ENCODE results near the gene MIXL1.
"Not testable (repeated sequence)": the region's sequence is repeated elsewhere in the genome, so short reads cannot be mapped to it uniquely, and the experiment has no call there.

MIXL1 gene

GRCh38 chr1:226223157-226223785, at the start of gene MIXL1:
MIXL1 (plus strand) TSS chr1:226223664; CDS start chr1:226223682, 18 bp downstream.
- no peak for DNase-seq (ENCODE audit: low read depth, low spot score)

DNA sequence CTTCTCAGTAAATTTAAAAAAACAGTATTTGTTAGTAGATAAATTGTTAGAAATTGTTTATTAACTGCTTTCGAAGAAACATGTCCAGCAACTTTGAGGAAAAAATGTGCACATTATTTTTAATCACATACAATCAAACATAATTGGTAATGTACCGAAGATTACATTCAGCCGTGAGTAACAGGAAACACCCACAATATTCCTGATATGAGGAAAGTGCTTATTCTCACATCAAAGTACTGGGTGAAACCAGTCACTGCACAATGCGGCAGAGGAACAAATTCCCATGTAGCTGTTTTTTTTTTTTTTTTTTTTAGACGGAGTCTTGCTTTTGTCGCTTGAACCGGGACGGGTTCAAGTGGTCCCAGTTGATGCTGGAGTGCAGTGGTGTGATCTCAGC, 46.6 kb upstream of the MIXL1 start:
- no peak for DNase-seq (ENCODE audit: low read depth, low spot score)

DNA sequence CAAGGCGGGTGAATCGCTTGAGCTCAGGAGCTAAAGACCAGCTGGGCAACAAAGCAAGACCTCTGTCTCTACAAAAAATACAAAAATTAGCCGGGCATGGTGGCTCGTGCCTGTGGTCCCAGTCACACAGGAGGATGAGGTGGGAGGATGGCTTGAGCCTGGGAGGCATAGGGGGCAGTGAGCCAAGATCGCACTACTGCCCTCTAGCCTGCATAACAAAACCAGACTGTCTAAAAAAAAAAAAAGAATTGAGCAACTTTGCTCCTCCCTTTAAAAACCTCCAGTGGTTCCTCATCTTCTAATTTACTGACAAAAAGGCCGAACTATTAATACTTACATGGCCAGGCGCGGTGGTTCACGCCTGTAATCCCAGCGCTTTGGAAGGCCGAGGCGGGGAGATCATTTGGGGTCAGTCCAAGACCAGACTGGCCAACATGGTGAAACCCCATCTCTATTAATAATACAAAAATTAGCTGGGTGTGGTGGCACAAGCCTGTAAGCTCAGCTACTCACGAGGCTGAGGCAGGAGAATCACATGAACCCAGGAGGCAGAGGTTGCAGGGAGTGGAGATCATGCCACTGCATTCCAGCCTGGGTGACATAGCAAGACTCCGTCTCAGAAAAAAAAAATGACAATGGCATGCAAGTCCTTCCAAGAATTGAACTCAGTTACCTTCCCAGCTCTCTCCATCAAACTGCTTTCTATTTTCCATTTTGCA, 41.3 kb upstream of the MIXL1 start:
- no peak for DNase-seq (ENCODE audit: low read depth, low spot score)

DNA sequence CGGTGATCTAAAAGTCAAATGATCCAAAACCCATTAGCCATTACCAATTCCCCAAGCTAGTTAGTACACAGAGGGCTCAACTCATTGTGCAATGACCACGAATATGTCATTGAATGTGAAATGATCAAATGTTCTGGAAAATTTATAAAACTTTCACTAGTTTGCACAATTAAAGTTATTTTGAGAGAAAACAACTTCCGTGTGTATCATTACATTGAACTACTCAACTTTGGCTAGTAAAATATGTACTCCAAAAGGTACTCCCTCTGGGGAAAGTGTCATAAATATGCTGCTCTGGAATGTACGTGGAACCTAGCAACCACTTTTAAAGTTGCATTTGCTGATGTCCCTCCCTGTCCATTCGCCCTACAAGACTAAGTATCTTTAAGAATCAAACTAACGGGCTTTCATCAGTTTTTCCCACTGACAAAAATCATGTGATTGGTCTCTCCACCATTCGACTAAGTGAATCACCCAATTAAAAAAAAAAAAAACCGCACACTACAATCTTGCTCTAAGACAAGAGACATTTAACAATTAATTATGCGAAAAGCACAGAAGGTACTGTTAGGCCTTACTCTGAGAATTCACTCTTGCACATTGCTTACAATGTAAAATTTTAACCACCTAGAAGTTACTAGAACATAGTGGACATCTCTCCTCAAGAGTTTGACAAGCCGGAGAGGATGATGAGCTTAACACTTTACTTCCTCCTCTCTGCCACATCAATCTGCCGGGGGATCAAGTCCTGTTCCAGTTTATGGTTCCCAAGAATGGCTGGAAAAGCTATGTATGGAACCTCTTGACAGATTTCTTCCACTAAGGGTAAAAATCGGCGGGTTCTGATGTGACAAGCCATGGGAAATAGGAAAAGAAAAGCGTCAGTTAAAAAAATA, 38.1 kb upstream of the MIXL1 start:
- DNase-seq (ENCODE audit: low read depth, low spot score), result no peak

GRCh38 chr1:226186124-226187018, 37.1 kb upstream of the MIXL1 start, which contains the start of gene ACBD3:
ACBD3 (minus strand) TSS chr1:226186741; CDS start chr1:226186675, 66 bp downstream.
- DNase-seq (ENCODE audit: low read depth, low spot score), result peak; percentile 74

DNA sequence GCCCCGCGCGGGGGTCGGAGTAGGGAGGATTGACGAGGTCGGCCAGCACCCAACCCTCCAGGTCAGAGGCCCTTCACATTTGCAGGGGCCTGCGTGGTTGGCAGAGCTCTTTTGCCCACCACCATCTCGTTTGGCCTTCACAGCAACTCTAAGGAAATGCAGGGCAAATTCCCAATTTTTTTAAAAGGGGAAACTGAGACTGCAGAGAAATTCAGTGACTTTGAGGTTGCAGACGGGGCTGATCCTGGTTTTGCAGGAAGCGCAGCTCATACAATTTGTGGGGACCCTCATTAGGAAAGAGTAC, 36.5 kb upstream of the MIXL1 start:
- DNase-seq (ENCODE audit: low read depth, low spot score), result no peak

DNA sequence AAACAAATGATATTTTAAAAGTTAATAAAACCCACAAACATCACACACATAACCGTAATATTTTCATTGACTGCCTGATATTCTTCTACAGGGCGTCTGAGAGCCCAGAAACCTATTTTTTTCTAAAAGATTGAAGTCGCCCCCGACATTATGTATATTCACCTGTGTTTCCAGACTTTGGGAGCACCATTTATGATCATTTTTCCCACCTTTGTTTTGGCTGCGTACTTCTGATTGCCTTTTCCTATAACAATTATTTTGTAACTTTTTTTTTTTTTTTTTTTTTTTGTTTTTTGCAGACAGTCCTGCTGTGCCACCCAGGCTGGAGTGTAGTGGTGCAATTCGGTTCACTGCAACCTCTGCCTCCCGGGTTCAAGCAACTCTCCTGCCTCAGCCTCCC, 36.1 kb upstream of the MIXL1 start:
- no peak for DNase-seq (ENCODE audit: low read depth, low spot score)

DNA sequence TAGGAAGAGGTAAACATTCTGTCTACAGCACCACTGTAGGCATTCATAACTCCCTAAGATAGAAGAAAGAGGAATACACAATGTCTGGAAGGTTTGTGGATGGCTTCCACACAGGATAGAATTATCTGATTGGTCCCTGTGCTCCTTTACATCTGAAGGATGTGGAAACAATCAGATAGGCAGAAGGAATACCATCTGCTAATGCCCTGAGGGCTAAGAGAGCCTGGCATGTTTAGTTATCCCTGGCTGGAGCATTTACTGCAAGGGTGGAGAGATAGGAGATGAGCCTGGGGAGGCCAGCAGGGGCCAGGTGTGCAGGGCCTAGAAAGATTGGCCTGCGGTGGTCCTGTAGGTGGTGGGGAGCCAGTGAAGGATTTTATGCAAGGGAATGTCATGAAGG, 28.3 kb upstream of the MIXL1 start:
- no peak for DNase-seq (ENCODE audit: low read depth, low spot score)

DNA sequence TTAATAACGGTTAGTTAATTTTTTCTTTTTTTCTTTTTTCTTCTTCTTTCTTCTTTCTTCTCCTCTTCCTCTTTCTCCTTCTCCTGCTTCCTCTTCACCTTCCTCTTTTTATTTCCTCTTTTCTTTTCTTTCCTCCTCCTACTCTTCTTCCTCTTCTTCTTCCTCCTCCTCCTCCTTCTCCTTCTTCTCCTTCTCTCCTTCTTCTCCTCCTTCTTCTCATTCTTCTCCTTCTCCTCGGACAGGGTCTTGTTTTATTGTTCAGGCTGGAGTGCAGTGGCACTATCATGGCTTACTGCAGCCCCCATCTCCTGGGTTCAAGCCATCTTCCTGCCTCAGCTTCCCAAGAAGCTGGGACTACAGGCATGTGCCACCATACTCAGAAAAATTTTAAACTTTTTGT, 23.5 kb upstream of the MIXL1 start:
- no peak for DNase-seq (ENCODE audit: low read depth, low spot score)

GRCh38 chr1:226201029-226201593, 22.4 kb upstream of the MIXL1 start:
- DNase-seq (ENCODE audit: low read depth, low spot score), result no peak

DNA sequence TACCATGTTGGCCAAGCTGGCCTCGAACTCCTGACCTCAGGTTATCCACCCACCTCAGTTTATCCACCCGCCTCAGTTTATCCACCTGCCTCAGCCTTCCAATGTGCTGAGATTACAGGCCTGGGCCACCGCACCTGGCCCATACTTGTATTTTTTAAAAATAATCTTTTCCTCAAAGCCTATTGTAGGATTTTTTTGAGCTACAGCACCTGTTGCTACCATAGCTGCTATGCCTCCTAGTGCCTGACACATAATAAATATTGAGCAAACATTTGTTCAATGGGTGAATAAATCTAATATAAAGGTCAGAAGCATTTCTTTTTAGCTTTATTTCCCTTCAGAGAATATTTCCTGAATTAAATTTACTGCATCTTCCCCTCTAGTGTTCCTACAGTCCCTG, 21.2 kb upstream of the MIXL1 start:
- no peak for DNase-seq (ENCODE audit: low read depth, low spot score)

DNA sequence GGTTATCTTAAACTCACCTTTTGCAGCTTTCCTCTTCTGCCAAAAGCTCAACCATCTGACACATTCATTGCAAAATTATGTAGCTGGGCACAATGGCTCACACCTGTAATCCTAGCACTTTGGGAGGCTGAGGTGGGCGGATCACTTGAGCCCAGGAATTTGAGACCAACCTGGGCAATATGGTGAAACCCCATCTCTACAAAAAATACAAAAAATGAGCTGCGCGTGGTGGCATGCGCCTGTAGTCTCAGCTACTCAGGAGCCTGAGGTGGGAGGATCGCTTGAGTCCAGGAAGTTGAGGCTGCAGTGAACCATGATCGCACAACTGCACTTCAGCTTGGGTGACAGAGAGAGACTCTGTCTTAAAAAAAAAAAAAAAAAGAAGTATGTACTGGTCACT, 20.8 kb upstream of the MIXL1 start:
- DNase-seq (ENCODE audit: low read depth, low spot score), result not testable (repeated sequence)

DNA sequence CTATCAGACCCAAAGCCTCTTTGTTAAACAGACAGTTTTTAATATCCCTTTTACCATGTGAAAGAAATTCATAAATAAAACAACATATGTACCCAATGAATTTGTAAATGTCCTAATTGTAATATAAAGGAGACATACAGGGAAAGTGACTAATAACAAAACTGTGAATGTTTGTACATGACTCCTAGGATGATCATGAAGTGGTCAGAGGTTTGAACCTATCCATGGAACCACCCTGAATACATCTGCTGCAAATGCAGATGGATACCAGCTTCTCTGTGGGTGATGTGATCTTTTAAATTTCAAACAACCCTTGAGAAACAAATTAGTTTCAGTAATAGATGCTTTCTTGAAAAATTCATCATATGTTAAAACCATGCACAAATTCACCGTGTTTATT, 20.2 kb upstream of the MIXL1 start:
- no peak for DNase-seq (ENCODE audit: low read depth, low spot score)

GRCh38 chr1:226203655-226204054, 19.8 kb upstream of the MIXL1 start:
- DNase-seq (ENCODE audit: low read depth, low spot score), result no peak

- DNase-seq (ENCODE audit: low read depth, low spot score), result no peak
These were observed 19.3 kb upstream of the MIXL1 start for GRCh38 chr1:226204198-226204597.

DNA sequence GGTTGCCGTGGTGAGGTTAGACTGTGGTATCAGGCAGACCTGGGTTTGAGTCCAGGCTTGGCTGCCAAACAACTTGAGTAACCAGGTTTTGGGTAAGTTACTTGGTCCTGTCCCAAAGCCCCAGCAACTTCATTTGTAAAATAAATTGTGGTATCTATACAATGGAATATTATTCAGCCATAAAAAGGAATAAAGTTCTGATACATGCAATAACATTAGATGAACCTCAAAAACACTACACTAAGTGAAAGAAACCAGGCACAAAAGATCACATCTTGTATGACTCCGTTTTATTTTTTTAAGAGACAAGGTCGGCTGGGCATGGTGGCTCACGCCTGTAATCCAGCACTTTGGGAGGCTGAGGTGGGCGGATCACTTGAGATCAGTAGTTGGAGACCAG, 16.4 kb upstream of the MIXL1 start:
- DNase-seq (ENCODE audit: low read depth, low spot score), result no peak

GRCh38 chr1:226209307-226210059, 14.0 kb upstream of the MIXL1 start:
- DNase-seq (ENCODE audit: low read depth, low spot score), result no peak

- DNase-seq (ENCODE audit: low read depth, low spot score), result no peak
These were observed 12.8 kb upstream of the MIXL1 start for GRCh38 chr1:226210571-226211176.

- DNase-seq (ENCODE audit: low read depth, low spot score), result no peak
These were observed 12.2 kb upstream of the MIXL1 start for GRCh38 chr1:226211181-226211821.

DNA sequence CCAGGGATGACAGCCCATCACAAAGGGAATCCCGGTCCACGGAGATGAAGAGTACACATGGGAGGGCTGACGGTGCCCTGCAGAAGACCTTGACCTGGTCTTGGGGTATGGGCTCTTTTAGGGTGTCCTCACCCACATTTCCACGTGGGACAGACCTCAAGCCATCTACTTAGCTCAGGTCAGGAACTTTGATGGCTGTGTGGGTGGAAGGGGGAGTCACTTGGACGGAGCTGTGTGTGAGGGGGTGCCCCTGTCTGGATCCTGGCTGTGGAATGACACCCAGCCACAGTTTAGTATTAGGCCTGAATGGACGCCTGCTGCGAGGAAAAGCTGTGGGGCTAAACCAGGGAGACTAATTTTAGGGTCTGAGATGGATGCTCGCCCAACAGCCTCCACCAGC, 10.9 kb upstream of the MIXL1 start:
- DNase-seq (ENCODE audit: low read depth, low spot score), result no peak
